K562 (cell line): Measurements from ENCODE around the gene DARS1. TPM values are rescaled to one million over a fixed set of nuclear protein-coding genes. Genes with fewer than 3 reads are reported as not detected.
A peak's percentile ranks its signal among the peaks of the same experiment; 100 is the strongest.

Source experiments
- ATAC-seq: fragments of 200-7000 bp; cut with Tn5 transposase; 3 replicates; pipeline ENCODE4 v1.9.1; 2020; ENCODE audit warnings: moderate library complexity
- BruUV-seq: library from RNA; stranded (reverse); fragments of 400-500 nt; replicated peaks from 2 replicates; lab custom pipeline; 2021; lab: Mats Ljungman, UMichigan
- CTCF ChIA-PET: fragments of 300-600 bp; formaldehyde crosslinking; extraction: SDS; loops from one replicate; lab custom pipeline; 2021; ENCODE audit warnings: low intra/inter-chr PET ratio; lab: Yijun Ruan, JAX
- POLR2A ChIA-PET: fragments of 300-600, 350-650 bp; sonication (Branson Sonifier 250); formaldehyde crosslinking; extraction: SDS; loops from one replicate; lab custom pipeline; 2021; ENCODE audit warnings: antibody characterized with exemption, inconsistent platforms; lab: Yijun Ruan, JAX
- DNase-seq, 4 experiments: peaks; one replicate each; pipeline versions ENCODE4 v3.0.0 to v3.0.0-alpha.2; 2011 to 2018; ENCODE audit warnings: low spot score in 3 of 4, mixed read lengths in 3 of 4; ENCODE audit errors: extremely low read depth in 1 of 4
- FAIRE-seq: peaks from 2 replicates; lab custom pipeline; 2011; peaks lifted over from hg19 to GRCh38; lab: Jason Lieb, UNC
- H2AFZ ChIP-seq: 2 replicates; pipeline ENCODE4 v1.6.0; 2011; ENCODE audit warnings: low read depth, low read length, control low read depth, inconsistent platforms
- H3K27ac ChIP-seq: fragments of 200-600 bp; 3 replicates; pipeline ENCODE4 v1.8.0; 2011; ENCODE audit warnings: low read depth, mild to moderate bottlenecking, control low read depth, inconsistent platforms, low read length, moderate library complexity, mixed read lengths; ENCODE audit errors: extremely low read depth
- H3K27me3 ChIP-seq, 2 experiments: fragments of 300-600 bp in 1 of 2; 2 replicates in 1 of 2; 3 replicates in 1 of 2; pipeline versions ENCODE4 v1.6.0 to v1.8.0; 2011; ENCODE audit warnings: inconsistent platforms in 2 of 2, low read length in 2 of 2, mild to moderate bottlenecking in 1 of 2, mixed read lengths in 1 of 2, moderate library complexity in 1 of 2; ENCODE audit not compliant: control insufficient read depth in 2 of 2, insufficient read depth in 2 of 2
- H3K36me3 ChIP-seq: fragments of 300-600 bp; 3 replicates; pipeline ENCODE4 v1.8.0; 2011; ENCODE audit warnings: mild to moderate bottlenecking, low read length, inconsistent platforms; ENCODE audit not compliant: control insufficient read depth, insufficient read depth
- H3K4me1 ChIP-seq, 2 experiments: fragments of 200-600 bp in 1 of 2; replicated peaks in 1 of 2; 2 replicates in 1 of 2; 3 replicates in 1 of 2; pipeline versions ENCODE4 v1.5.1 to v1.8.0; 2011; ENCODE audit warnings: inconsistent platforms in 2 of 2, low read length in 2 of 2, mild to moderate bottlenecking in 1 of 2, mixed read lengths in 1 of 2, moderate library complexity in 1 of 2; ENCODE audit not compliant: control insufficient read depth in 2 of 2, insufficient read depth in 2 of 2
- H3K4me2 ChIP-seq: 2 replicates; pipeline ENCODE4 v1.6.1; 2011; ENCODE audit warnings: low read length, control low read depth, inconsistent platforms, mixed read lengths; ENCODE audit not compliant: insufficient read depth
- H3K4me3 ChIP-seq: fragments of 200-600 bp; sonication (generic), shearing (Covaris generic); 2 replicates; pipeline ENCODE4 v1.5.1; 2016; ENCODE audit warnings: control low read depth, inconsistent platforms
- H3K79me2 ChIP-seq: fragments of 200-600 bp; 3 replicates; pipeline ENCODE4 v1.8.0; 2011; ENCODE audit warnings: low read length, inconsistent platforms; ENCODE audit not compliant: control insufficient read depth, insufficient read depth
- H3K9ac ChIP-seq, 2 experiments: 2 replicates each; pipeline versions ENCODE4 v1.6.0 to v1.6.1; 2011; ENCODE audit warnings: low read depth in 2 of 2, low read length in 2 of 2, control low read depth in 1 of 2, inconsistent platforms in 1 of 2, mild to moderate bottlenecking in 1 of 2, mixed read lengths in 1 of 2; ENCODE audit not compliant: insufficient read depth in 1 of 2
- H3K9me1 ChIP-seq: one replicate; pipeline ENCODE4 v1.6.0; 2011; ENCODE audit warnings: inconsistent platforms, mild to moderate bottlenecking, low read length, moderate library complexity; ENCODE audit not compliant: control insufficient read depth, insufficient read depth
- H3K9me3 ChIP-seq: replicated peaks from 2 replicates; pipeline ENCODE4 v1.5.1; 2011; ENCODE audit warnings: low read depth, low read length, inconsistent platforms; ENCODE audit not compliant: control insufficient read depth, insufficient read depth
- H4K20me1 ChIP-seq: replicated peaks from 2 replicates; pipeline ENCODE4 v1.6.1; 2011; ENCODE audit warnings: low read length, inconsistent platforms, mixed read lengths; ENCODE audit not compliant: control insufficient read depth, insufficient read depth
- C11orf30 ChIP-seq: fragments of 450-650 bp; IDR thresholded peaks from 2 replicates; pipeline ENCODE4 v1.6.1; 2016; ENCODE audit warnings: low read depth, mild to moderate bottlenecking
- CBX3 ChIP-seq, 2 experiments: IDR thresholded peaks; 1 replicate in 1 of 2; 2 replicates in 1 of 2; pipeline ENCODE4 v1.6.1; 2012; ENCODE audit warnings: inconsistent platforms in 2 of 2, low read length in 2 of 2, borderline replicate concordance in 1 of 2, control low read depth in 1 of 2
- DPF2 ChIP-seq: fragments of 450-650 bp; IDR thresholded peaks from 2 replicates; pipeline ENCODE4 v1.6.1; 2016
- GTF2A2 ChIP-seq: IDR thresholded peaks from 2 replicates; pipeline ENCODE4 v1.6.1; 2016; ENCODE audit warnings: mild to moderate bottlenecking, missing genetic modification characterization, missing compliant biosample characterization
- GTF2E2 ChIP-seq: fragments of 200-800 bp; sonication (Bioruptor generic); IDR thresholded peaks from 2 replicates; pipeline ENCODE4 v1.6.1; 2016; ENCODE audit warnings: missing genetic modification characterization, missing compliant biosample characterization
- HINFP ChIP-seq: fragments of 450-650 bp; conservative IDR thresholded peaks from 2 replicates; pipeline ENCODE4 v1.6.1; 2016; ENCODE audit warnings: missing genetic modification characterization, low read depth, mild to moderate bottlenecking, control low read depth, missing compliant biosample characterization
- KLF6 ChIP-seq: fragments of 250-450 bp; sonication (Bioruptor Pico); IDR thresholded peaks from 2 replicates; pipeline ENCODE4 v1.4.0; 2020; ENCODE audit warnings: mild to moderate bottlenecking, moderate library complexity, borderline replicate concordance
- MCM7 ChIP-seq, 2 experiments: fragments of 450-650 bp; IDR thresholded peaks; 2 replicates each; pipeline ENCODE4 v1.6.1; 2016 to 2018
- MLLT1 ChIP-seq, 2 experiments: fragments of 450-650 bp; IDR thresholded peaks; 2 replicates each; pipeline ENCODE4 v1.6.1; 2016
- NCOR1 ChIP-seq: fragments of 450-650 bp; IDR thresholded peaks from 2 replicates; pipeline ENCODE4 v1.6.1; 2016; ENCODE audit warnings: mild to moderate bottlenecking, moderate library complexity
- NUFIP1 ChIP-seq: fragments of 450-650 bp; IDR thresholded peaks from 2 replicates; pipeline ENCODE4 v1.6.1; 2018; ENCODE audit not compliant: partially characterized antibody
- PPARD ChIP-seq: fragments of 250-450 bp; sonication (Bioruptor Pico); IDR thresholded peaks from 2 replicates; pipeline ENCODE4 v1.8.0; 2022; ENCODE audit warnings: inconsistent platforms, mild to moderate bottlenecking, moderate library complexity
- SMARCC2 ChIP-seq: fragments of 450-650 bp; IDR thresholded peaks from 2 replicates; pipeline ENCODE4 v1.6.1; 2017; ENCODE audit warnings: antibody characterized with exemption, moderate library complexity, mild to moderate bottlenecking, low read depth
- STAT5A ChIP-seq: IDR thresholded peaks from 2 replicates; pipeline ENCODE4 v1.6.1; 2012; ENCODE audit warnings: low read length, inconsistent platforms, borderline replicate concordance
- TBL1XR1 ChIP-seq, 2 experiments: IDR thresholded peaks; 2 replicates each; pipeline ENCODE4 v1.6.1; 2012; ENCODE audit warnings: improper control_type of control experiment in 2 of 2, low read length in 2 of 2, mild to moderate bottlenecking in 1 of 2
- TCF3 ChIP-seq: sonication (generic); formaldehyde crosslinking; IDR thresholded peaks from 2 replicates; pipeline ENCODE4 v1.4.0; 2020; ENCODE audit warnings: mild to moderate bottlenecking, missing genetic modification reagents
- ZNF146 ChIP-seq: IDR thresholded peaks from one replicate; pipeline ENCODE4 v1.6.1; 2018; ENCODE audit warnings: missing compliant biosample characterization; ENCODE audit not compliant: unreplicated experiment
- ZNF23 ChIP-seq: fragments of 250-450 bp; sonication (Bioruptor Pico); IDR thresholded peaks from 2 replicates; pipeline ENCODE4 v1.4.0; 2020; ENCODE audit warnings: mild to moderate bottlenecking
- ZNF583 ChIP-seq: fragments of 250-450 bp; sonication (Bioruptor Pico); IDR thresholded peaks from 2 replicates; pipeline ENCODE4 v1.4.0; 2020
- whole genome bisulfite sequencing: fragments of 100-300 bp; shearing (Covaris generic); methylation state at CpG from one replicate; pipeline ENCODE4 v1.1.6; 2016; ENCODE audit warnings: low coverage, mixed read lengths; ENCODE audit not compliant: insufficient coverage; ENCODE audit errors: missing lambda C conversion rate; 5-methylcytosine and 5-hydroxymethylcytosine counted together
- in situ Hi-C: fragments of 300-500 bp; cut with MboI; formaldehyde crosslinking; loops from 4 replicates; pipeline ENCODE4 v1.15.0; 2018; ENCODE audit warnings: inconsistent platforms, mixed read lengths
- intact Hi-C: fragments of 100-400 bp; cut with micrococcal nuclease; formaldehyde crosslinking; loops from 2 replicates; pipeline ENCODE4 v1.14.2; 2022
- polyA plus RNA-seq, 8 experiments: library from polyadenylated mRNA; depleted of rRNA in 4 of 8; stranded (reverse) in 5 of 8; unstranded in 3 of 8; fragments of >200 nt; fragmentation: Nextera tagmentation in 2 of 8; fragmentation: Illumina TruSeq in 1 of 8; extraction: Ambion mirVana in 2 of 8; extraction: Trizol in 1 of 8; gene quantifications; 2 replicates each; pipeline versions ENCODE4 v1.2.1 to v1.2.3, GENCODE V29; 2011 to 2014; ENCODE audit warnings: inconsistent platforms in 1 of 8, missing spikeins in 1 of 8
- total RNA-seq, 7 experiments: library from RNA; depleted of rRNA in 6 of 7; stranded (reverse); fragments of >200 nt in 6 of 7; fragmentation: Illumina TruSeq in 2 of 7; extraction: Trizol in 2 of 7; gene quantifications; 2 replicates each; pipeline versions ENCODE4 v1.2.1 to v1.2.3, GENCODE V29; 2011 to 2021; ENCODE audit warnings: low replicate concordance in 1 of 7
- TF ChIP-seq, protein P1 (sequence below): IDR thresholded peaks from 2 replicates; pipeline ENCODE4 v1.6.1; 2012; ENCODE audit warnings: low read depth, low read length, improper control_type of control experiment, borderline replicate concordance

The DARS1 gene
- total and polyA plus RNA-seq, 9 of the 15 experiments (the other 6 are each of a cell fraction or from before 2014, with no cell fraction given): 91.5 to 239 (median 98.0) TPM

DNA sequence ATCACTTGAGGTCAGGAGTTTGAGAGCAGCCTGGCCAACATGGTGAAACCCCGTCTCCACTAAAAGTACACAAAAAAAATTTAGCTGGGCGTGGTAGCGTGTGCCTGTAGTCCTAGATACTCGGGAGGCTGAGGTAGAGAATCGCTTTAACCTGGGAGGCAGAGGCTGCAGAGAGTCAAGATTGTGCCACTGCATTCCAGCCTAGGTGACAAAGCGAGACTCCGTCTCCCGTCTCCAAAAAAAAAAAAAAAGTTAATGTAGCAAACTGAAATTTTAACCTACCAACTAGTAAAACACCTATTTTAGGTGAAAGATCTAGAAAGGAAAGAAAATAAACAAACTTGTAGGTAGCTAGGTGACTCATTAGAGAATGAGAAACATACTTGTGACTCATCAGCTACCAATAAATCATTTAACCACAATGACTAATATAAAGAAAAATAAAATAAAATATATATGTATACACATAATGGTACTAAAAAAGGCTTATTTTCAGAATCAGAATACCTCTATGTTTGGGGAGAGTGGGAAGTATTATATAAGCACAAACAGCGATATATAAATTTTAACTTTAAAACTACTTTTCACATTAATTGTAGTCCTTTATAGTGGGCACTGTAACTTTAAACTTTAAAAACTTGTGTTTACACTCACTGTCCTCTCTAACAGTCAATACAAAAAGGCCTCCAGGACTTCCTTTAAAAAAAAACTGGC is 36.6 kb downstream of the DARS1 start:
- no TSS peak for BruUV-seq
- no peaks in the 10 kb centered on the region for H3K9me3 ChIP-seq
- intact Hi-C loops (no loop called here), in situ Hi-C loops (no loop called here)
- 0 out of 2 replicates have a peak, but pooled peaks cover 5% of the 10 kb centered on the region for H4K20me1 ChIP-seq
- H3K4me1 ChIP-seq: peaks cover 4 to 8% of the 10 kb centered on the region in 2 experiments; a peak in 3 of 5 replicates
- FAIRE-seq (no peak), ATAC-seq (peak; percentile 45), DNase-seq (peak in 3 of 4 experiments; percentile 13 to 23 (median 18))
- peak overlapping the region; percentile 66; the same call in 2 of the 3 replicates for H3K27ac ChIP-seq
- no peak overlapping the region for H3K4me2 ChIP-seq
- no peaks in the 10 kb centered on the region for H3K27me3 ChIP-seq
- no peaks in the 10 kb centered on the region for H3K9me1 ChIP-seq
- H3K9ac ChIP-seq: no peak overlapping the region; a peak in 1 of 4 replicates
- peaks cover 54% of the 10 kb centered on the region for H3K36me3 ChIP-seq
- WGBS: 31% methylated on average over 9 of the region's 9 CpGs
- ChIA-PET POLR2A (interaction anchor here (0.7 kb wide), 1 partner anchor 1498 kb away, joined by 3 read pairs; no protein-coding TSS in a partner anchor), CTCF (no interaction called here)
- no peak overlapping the region for H2AFZ ChIP-seq
- H3K4me3 ChIP-seq: no peak overlapping the region
- H3K79me2 ChIP-seq: peaks cover 87% of the 10 kb centered on the region
- TF ChIP-seq CBX3 (IDR thresholded peaks at IDR 0.05; ENCODE audit: borderline replicate concordance in 1 of 2, low read length in 2 of 2) (no peak), TCF3 (CRISPR knock-in tag) (no peak), MLLT1 (IDR thresholded peaks at IDR 0.05) (0 out of 4 replicates have a peak, but pooled peaks of 1 of the 2 experiments have one; percentile 58), ZNF583 (CRISPR knock-in tag) (no peak), ZNF23 (no peak), KLF6 (no peak), HINFP (no peak), ZNF146 (CRISPR knock-in tag) (no peak), TBL1XR1 (IDR thresholded peaks at IDR 0.05; ENCODE audit: low read length in 2 of 2) (no peak), SMARCC2 (peak; percentile 85), DPF2 (peak; percentile 88), C11orf30 (peak; percentile 15; the same call in 1 of the 2 replicates), MCM7 (IDR thresholded peaks at IDR 0.05) (no peak), GTF2E2 (tag) (no peak), NCOR1 (no peak), NUFIP1 (no peak), STAT5A (no peak), PPARD (CRISPR knock-in tag) (no peak), GTF2A2 (tag) (no peak)
- TF ChIP-seq, protein P1, sequence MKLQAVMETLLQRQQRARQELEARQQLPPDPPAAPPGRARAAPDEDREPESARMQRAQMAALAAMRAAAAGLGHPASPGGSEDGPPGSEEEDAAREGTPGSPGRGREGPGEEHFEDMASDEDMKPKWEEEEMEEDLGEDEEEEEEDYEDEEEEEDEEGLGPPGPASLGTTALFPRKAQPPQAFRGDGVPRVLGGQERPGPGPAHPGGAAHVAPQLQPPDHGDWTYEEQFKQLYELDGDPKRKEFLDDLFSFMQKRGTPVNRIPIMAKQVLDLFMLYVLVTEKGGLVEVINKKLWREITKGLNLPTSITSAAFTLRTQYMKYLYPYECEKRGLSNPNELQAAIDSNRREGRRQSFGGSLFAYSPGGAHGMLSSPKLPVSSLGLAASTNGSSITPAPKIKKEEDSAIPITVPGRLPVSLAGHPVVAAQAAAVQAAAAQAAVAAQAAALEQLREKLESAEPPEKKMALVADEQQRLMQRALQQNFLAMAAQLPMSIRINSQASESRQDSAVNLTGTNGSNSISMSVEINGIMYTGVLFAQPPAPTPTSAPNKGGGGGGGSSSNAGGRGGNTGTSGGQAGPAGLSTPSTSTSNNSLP: peak; percentile 18; the same call in 1 of the 2 replicates
